ENCODE measurements around the gene FKBP5.

The FKBP5 gene

DNA sequence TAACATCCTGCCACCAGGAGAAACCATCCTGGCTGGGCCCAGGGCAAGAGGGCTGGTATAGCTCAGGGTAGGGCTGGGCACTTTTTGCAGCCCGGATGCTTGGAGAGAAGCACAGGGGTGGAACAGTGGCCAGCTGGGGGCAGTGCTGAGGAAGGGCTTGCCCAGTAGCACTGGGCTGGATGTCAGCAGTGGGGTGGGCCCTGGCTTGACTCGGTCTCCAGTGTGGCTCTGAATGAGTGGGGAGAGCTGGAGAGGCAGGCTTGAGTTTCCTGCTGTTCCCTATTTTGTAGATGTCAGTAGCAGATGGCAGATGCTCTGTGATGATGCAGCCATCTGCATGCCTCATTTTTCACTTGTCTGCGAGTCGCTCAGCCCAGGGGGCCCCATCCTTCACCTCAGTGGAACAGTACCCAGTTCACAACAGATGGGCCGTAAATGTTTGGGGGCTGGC lies 119.7 kb downstream of the FKBP5 start:
- no peaks in the 10 kb centered on the region for H3K9me3 ChIP-seq (ENCODE audit: low read length)
- H3K36me3 ChIP-seq (ENCODE audit: insufficient read depth, low read length): peaks cover 16% of the 10 kb centered on the region
- no peaks in the 10 kb centered on the region for H3K4me1 ChIP-seq (ENCODE audit: insufficient read depth, low read length, severe bottlenecking)
- no peak overlapping the region for H3K27ac ChIP-seq (ENCODE audit: low read depth, low read length, poor library complexity, severe bottlenecking)
- no peak overlapping the region for H2AFZ ChIP-seq (ENCODE audit: low read length)
- peaks cover 4% of the 10 kb centered on the region for H3K27me3 ChIP-seq (ENCODE audit: insufficient read depth, low read length)
- H3K4me3 ChIP-seq (ENCODE audit: low read depth, low read length, poor library complexity, severe bottlenecking): no peak overlapping the region
- no peaks in the 10 kb centered on the region for H3K9me2 ChIP-seq (ENCODE audit: low read depth, low read length)
- no peaks in the 10 kb centered on the region for H3K79me2 ChIP-seq (ENCODE audit: insufficient read depth, low read length)
- no peak for TF ChIP-seq EZH2 (IDR thresholded peaks at IDR 0.05; ENCODE audit: borderline replicate concordance, low read length)
- TF ChIP-seq, protein P1, sequence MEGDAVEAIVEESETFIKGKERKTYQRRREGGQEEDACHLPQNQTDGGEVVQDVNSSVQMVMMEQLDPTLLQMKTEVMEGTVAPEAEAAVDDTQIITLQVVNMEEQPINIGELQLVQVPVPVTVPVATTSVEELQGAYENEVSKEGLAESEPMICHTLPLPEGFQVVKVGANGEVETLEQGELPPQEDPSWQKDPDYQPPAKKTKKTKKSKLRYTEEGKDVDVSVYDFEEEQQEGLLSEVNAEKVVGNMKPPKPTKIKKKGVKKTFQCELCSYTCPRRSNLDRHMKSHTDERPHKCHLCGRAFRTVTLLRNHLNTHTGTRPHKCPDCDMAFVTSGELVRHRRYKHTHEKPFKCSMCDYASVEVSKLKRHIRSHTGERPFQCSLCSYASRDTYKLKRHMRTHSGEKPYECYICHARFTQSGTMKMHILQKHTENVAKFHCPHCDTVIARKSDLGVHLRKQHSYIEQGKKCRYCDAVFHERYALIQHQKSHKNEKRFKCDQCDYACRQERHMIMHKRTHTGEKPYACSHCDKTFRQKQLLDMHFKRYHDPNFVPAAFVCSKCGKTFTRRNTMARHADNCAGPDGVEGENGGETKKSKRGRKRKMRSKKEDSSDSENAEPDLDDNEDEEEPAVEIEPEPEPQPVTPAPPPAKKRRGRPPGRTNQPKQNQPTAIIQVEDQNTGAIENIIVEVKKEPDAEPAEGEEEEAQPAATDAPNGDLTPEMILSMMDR (IDR thresholded peaks at IDR 0.05; ENCODE audit: low read length): peak; percentile 56
- no peak overlapping the region for H3K9ac ChIP-seq (ENCODE audit: low read length)
- no peaks in the 10 kb centered on the region for H4K20me1 ChIP-seq (ENCODE audit: insufficient read depth, low read length)
- H3F3A ChIP-seq (ENCODE audit: insufficient read depth, low read length): no peaks in the 10 kb centered on the region
- H3K4me2 ChIP-seq (ENCODE audit: low read length): no peak overlapping the region

DNA sequence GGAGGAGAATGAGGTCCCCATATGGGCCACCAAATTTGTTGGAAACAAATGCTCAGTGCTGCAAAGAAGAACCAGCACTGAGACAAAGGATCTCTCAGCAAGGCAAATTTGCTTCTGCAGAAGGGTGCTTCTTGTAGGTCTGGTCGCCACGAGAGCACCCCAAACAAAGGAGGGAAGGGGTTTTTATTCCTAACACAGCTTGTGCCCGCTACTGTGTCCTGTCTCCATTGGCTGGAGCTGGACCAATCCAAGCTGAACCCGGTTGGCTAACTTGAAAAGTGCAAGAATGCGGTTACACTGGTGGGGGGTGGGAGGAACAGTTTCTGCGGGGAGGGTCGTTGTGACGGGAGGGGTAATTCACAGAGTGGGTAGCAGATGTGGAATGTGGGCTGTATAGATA lies 121.9 kb downstream of the FKBP5 start:
- Histone ChIP-seq H3K4me2 (ENCODE audit: low read length) (no peak overlapping the region), H3K4me1 (ENCODE audit: insufficient read depth, low read length, severe bottlenecking) (no peaks in the 10 kb centered on the region), H3K27me3 (ENCODE audit: insufficient read depth, low read length) (peaks cover 9% of the 10 kb centered on the region), H3K4me3 (ENCODE audit: low read depth, low read length, poor library complexity, severe bottlenecking) (no peak overlapping the region), H3K9ac (ENCODE audit: low read length) (no peak overlapping the region), H2AFZ (ENCODE audit: low read length) (no peak overlapping the region), H3K9me3 (ENCODE audit: low read length) (no peaks in the 10 kb centered on the region), H3K79me2 (ENCODE audit: insufficient read depth, low read length) (no peaks in the 10 kb centered on the region), H4K20me1 (ENCODE audit: insufficient read depth, low read length) (no peaks in the 10 kb centered on the region), H3K27ac (ENCODE audit: low read depth, low read length, poor library complexity, severe bottlenecking) (no peak overlapping the region), H3F3A (ENCODE audit: insufficient read depth, low read length) (no peaks in the 10 kb centered on the region), H3K9me2 (ENCODE audit: low read depth, low read length) (no peaks in the 10 kb centered on the region), H3K36me3 (ENCODE audit: insufficient read depth, low read length) (no peaks in the 10 kb centered on the region; the same call in 1 of the 2 replicates)
- TF ChIP-seq, protein P1 (IDR thresholded peaks at IDR 0.05; ENCODE audit: low read length): no peak
- TF ChIP-seq EZH2 (IDR thresholded peaks at IDR 0.05; ENCODE audit: borderline replicate concordance, low read length): no peak

DNA sequence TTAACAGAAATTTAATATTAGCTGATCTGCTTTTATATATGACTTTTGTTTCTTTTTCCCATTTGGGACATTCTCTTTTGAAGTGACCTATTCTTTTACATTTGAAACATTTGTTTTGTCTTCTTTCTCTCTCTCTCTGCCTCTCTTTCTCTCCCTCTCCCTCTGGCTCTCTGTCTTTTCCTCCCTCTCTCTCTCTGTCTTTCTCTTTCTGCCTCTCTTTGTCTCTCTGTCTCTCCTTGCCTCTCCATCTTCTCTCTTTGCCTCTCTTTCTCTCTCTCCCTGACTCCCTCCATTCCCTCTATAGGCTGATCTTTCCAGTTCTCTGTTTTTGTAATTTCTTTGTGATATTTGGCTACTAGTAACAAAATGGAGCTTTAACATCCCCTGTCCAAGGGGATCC lies 124.0 kb downstream of the FKBP5 start:
- Histone ChIP-seq H4K20me1 (ENCODE audit: insufficient read depth, low read length) (no peaks in the 10 kb centered on the region), H3K9me3 (ENCODE audit: low read length) (no peaks in the 10 kb centered on the region), H3K4me1 (ENCODE audit: insufficient read depth, low read length, severe bottlenecking) (no peaks in the 10 kb centered on the region), H3F3A (ENCODE audit: insufficient read depth, low read length) (no peaks in the 10 kb centered on the region), H3K4me3 (ENCODE audit: low read depth, low read length, poor library complexity, severe bottlenecking) (no peak overlapping the region), H3K36me3 (ENCODE audit: insufficient read depth, low read length) (no peaks in the 10 kb centered on the region; the same call in 1 of the 2 replicates), H3K27ac (ENCODE audit: low read depth, low read length, poor library complexity, severe bottlenecking) (no peak overlapping the region), H3K27me3 (ENCODE audit: insufficient read depth, low read length) (peaks cover 9% of the 10 kb centered on the region), H3K4me2 (ENCODE audit: low read length) (no peak overlapping the region), H3K9me2 (ENCODE audit: low read depth, low read length) (no peaks in the 10 kb centered on the region), H3K79me2 (ENCODE audit: insufficient read depth, low read length) (no peaks in the 10 kb centered on the region), H3K9ac (ENCODE audit: low read length) (no peak overlapping the region), H2AFZ (ENCODE audit: low read length) (no peak overlapping the region)
- TF ChIP-seq EZH2 (IDR thresholded peaks at IDR 0.05; ENCODE audit: borderline replicate concordance, low read length): no peak
- TF ChIP-seq, protein P1 (IDR thresholded peaks at IDR 0.05; ENCODE audit: low read length): no peak

Data from OCI-LY1 (cell line).